Neural cell (in vitro differentiated cells): Measurements from ENCODE around the gene DPF3. TPM values are rescaled to one million over a fixed set of nuclear protein-coding genes. Genes with fewer than 3 reads are reported as not detected.
A peak's percentile ranks its signal among the peaks of the same experiment; 100 is the strongest.

Source experiments
- H2AFZ ChIP-seq: fragments of 200-600, 300-800 bp; sonication (generic), shearing (Covaris generic); 2 replicates; pipeline ENCODE4 v1.6.0; 2014; ENCODE audit warnings: low read depth, mild to moderate bottlenecking, antibody characterized with exemption, low read length, moderate library complexity
- H3F3A ChIP-seq: fragments of 200-600 bp; shearing (Covaris generic); 2 replicates; pipeline ENCODE4 v1.6.1; 2016; ENCODE audit warnings: mild to moderate bottlenecking, moderate library complexity, mixed read lengths, antibody characterized with exemption, low read length; ENCODE audit not compliant: insufficient read depth, poor library complexity, severe bottlenecking
- H3K27ac ChIP-seq: fragments of 200-600, 300-800 bp; sonication (generic), shearing (Covaris generic); 2 replicates; pipeline ENCODE4 v1.5.1; 2014; ENCODE audit warnings: mild to moderate bottlenecking, low read length, moderate library complexity
- H3K27me3 ChIP-seq: fragments of 300-800, 200-600 bp; sonication (generic), shearing (Covaris generic); 2 replicates; pipeline ENCODE4 v1.6.0; 2014; ENCODE audit warnings: mild to moderate bottlenecking, low read depth, low read length, moderate library complexity; ENCODE audit not compliant: insufficient read depth
- H3K36me3 ChIP-seq: fragments of 300-800, 200-600 bp; sonication (generic), shearing (Covaris generic); 2 replicates; pipeline ENCODE4 v1.5.1; 2014; ENCODE audit warnings: mild to moderate bottlenecking, antibody characterized with exemption, low read length, moderate library complexity; ENCODE audit not compliant: insufficient read depth
- H3K4me2 ChIP-seq: fragments of 300-800, 200-600 bp; sonication (generic), shearing (Covaris generic); 2 replicates; pipeline ENCODE4 v1.6.0; 2014; ENCODE audit warnings: mild to moderate bottlenecking, low read length
- H3K4me3 ChIP-seq: fragments of 300-800, 200-600 bp; sonication (generic), shearing (Covaris generic); 2 replicates; pipeline ENCODE4 v1.5.1; 2014; ENCODE audit warnings: mild to moderate bottlenecking, low read length, moderate library complexity
- H3K79me2 ChIP-seq: fragments of 200-600 bp; shearing (Covaris generic); replicated peaks from 2 replicates; pipeline ENCODE4 v1.6.0; 2014; ENCODE audit warnings: mild to moderate bottlenecking, low read length, moderate library complexity; ENCODE audit not compliant: insufficient read depth
- H3K9ac ChIP-seq: fragments of 300-800, 200-600 bp; sonication (generic), shearing (Covaris generic); 2 replicates; pipeline ENCODE4 v1.6.1; 2016; ENCODE audit warnings: mild to moderate bottlenecking, low read length, mixed read lengths
- H3K9me2 ChIP-seq: fragments of 200-600 bp; shearing (Covaris generic); 2 replicates; pipeline ENCODE4 v1.6.1; 2016; ENCODE audit warnings: mild to moderate bottlenecking, low read length, mixed read lengths; ENCODE audit not compliant: insufficient read depth
- H3K9me3 ChIP-seq: fragments of 200-600, 300-800 bp; sonication (generic), shearing (Covaris generic); 2 replicates; pipeline ENCODE4 v1.6.1; 2016; ENCODE audit warnings: mild to moderate bottlenecking, mixed run types, low read length, moderate library complexity, mixed read lengths
- H4K20me1 ChIP-seq: fragments of 200-600 bp; shearing (Covaris generic); 2 replicates; pipeline ENCODE4 v1.6.1; 2016; ENCODE audit warnings: mild to moderate bottlenecking, mixed run types; ENCODE audit not compliant: insufficient read depth
- CTCF ChIP-seq: fragments of 450-650 bp; IDR thresholded peaks from 2 replicates; pipeline ENCODE4 v1.5.1; 2014; ENCODE audit warnings: antibody characterized with exemption, mild to moderate bottlenecking, moderate library complexity; ENCODE audit not compliant: poor library complexity, severe bottlenecking
- EP300 ChIP-seq: fragments of 450-650 bp; conservative IDR thresholded peaks from 2 replicates; pipeline ENCODE4 v1.6.1; 2014; ENCODE audit warnings: antibody characterized with exemption, mild to moderate bottlenecking, moderate library complexity; ENCODE audit not compliant: poor library complexity, severe bottlenecking
- EZH2 ChIP-seq: fragments of 200-600, 300-800 bp; shearing (Covaris generic), sonication (generic); IDR thresholded peaks from 2 replicates; pipeline ENCODE4 v1.6.1; 2014; ENCODE audit warnings: antibody characterized with exemption, low read length, borderline replicate concordance, mild to moderate bottlenecking; ENCODE audit not compliant: insufficient read depth, poor library complexity, severe bottlenecking
- MXI1 ChIP-seq: fragments of 450-650 bp; conservative IDR thresholded peaks from 2 replicates; pipeline ENCODE4 v1.6.1; 2014; ENCODE audit warnings: antibody characterized with exemption, mild to moderate bottlenecking; ENCODE audit not compliant: poor library complexity, severe bottlenecking
- POLR2AphosphoS5 ChIP-seq: IDR thresholded peaks from 2 replicates; pipeline ENCODE4 v1.6.1; 2012
- RAD21 ChIP-seq: fragments of 450-650 bp; conservative IDR thresholded peaks from 2 replicates; pipeline ENCODE4 v1.6.1; 2014; ENCODE audit warnings: antibody characterized with exemption, mild to moderate bottlenecking, moderate library complexity
- SMC3 ChIP-seq: fragments of 450-650 bp; conservative IDR thresholded peaks from 2 replicates; pipeline ENCODE4 v1.6.1; 2014; ENCODE audit warnings: antibody characterized with exemption, mild to moderate bottlenecking, moderate library complexity; ENCODE audit not compliant: poor library complexity
- TAF1 ChIP-seq: IDR thresholded peaks from 2 replicates; pipeline ENCODE4 v1.6.1; 2012; ENCODE audit warnings: low read depth
- polyA plus RNA-seq: library from polyadenylated mRNA; depleted of rRNA; stranded (reverse); fragments of >200 nt; gene quantifications from 2 replicates; pipeline ENCODE4 v1.2.3, GENCODE V29; 2014
- TF ChIP-seq, protein P1 (sequence below): IDR thresholded peaks from 2 replicates; pipeline ENCODE4 v1.6.1; 2012; ENCODE audit warnings: borderline replicate concordance

DPF3 gene
- polyA plus RNA-seq, 1 donor from 2014 or later: 2.9 TPM

- Histone ChIP-seq H3K4me2 (no peak overlapping the region), H3K9me3 (no peaks in the 10 kb centered on the region)
These were observed 13.0 kb upstream of the DPF3 start for GRCh38 chr14:72906879-72907278.

DNA sequence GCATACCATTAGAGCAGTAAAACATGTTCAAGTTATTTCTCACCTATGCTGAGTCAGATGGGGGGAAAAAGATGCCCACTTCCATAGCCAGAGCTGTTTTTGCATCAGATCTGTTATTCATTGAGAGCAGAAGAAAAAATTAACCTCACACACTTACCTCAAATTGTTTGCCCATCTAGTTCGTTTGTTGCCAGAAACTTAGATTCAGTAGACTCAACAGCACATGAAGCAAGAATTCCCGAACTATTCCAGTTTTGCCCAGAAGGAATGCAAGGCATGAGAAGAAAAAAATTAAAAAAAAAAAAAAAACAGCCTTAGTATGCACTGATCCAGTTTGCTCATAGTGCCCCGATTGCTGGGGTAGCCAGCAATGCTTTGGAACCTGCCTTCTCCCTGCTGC, 12.4 kb upstream of the DPF3 start:
- H3F3A ChIP-seq: no peaks in the 10 kb centered on the region
- H3K4me3 ChIP-seq: no peak overlapping the region
- no peaks in the 10 kb centered on the region for H3K27me3 ChIP-seq
- no peak overlapping the region for H3K4me2 ChIP-seq
- TF ChIP-seq CTCF (no peak), EP300 (no peak), SMC3 (no peak), POLR2AphosphoS5 (no peak), MXI1 (no peak), TAF1 (no peak), RAD21 (no peak), EZH2 (no peak)
- TF ChIP-seq, protein P1, sequence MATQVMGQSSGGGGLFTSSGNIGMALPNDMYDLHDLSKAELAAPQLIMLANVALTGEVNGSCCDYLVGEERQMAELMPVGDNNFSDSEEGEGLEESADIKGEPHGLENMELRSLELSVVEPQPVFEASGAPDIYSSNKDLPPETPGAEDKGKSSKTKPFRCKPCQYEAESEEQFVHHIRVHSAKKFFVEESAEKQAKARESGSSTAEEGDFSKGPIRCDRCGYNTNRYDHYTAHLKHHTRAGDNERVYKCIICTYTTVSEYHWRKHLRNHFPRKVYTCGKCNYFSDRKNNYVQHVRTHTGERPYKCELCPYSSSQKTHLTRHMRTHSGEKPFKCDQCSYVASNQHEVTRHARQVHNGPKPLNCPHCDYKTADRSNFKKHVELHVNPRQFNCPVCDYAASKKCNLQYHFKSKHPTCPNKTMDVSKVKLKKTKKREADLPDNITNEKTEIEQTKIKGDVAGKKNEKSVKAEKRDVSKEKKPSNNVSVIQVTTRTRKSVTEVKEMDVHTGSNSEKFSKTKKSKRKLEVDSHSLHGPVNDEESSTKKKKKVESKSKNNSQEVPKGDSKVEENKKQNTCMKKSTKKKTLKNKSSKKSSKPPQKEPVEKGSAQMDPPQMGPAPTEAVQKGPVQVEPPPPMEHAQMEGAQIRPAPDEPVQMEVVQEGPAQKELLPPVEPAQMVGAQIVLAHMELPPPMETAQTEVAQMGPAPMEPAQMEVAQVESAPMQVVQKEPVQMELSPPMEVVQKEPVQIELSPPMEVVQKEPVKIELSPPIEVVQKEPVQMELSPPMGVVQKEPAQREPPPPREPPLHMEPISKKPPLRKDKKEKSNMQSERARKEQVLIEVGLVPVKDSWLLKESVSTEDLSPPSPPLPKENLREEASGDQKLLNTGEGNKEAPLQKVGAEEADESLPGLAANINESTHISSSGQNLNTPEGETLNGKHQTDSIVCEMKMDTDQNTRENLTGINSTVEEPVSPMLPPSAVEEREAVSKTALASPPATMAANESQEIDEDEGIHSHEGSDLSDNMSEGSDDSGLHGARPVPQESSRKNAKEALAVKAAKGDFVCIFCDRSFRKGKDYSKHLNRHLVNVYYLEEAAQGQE: no peak
- no peaks in the 10 kb centered on the region for H3K36me3 ChIP-seq
- no peaks in the 10 kb centered on the region for H3K9me2 ChIP-seq
- no peak overlapping the region for H3K9ac ChIP-seq
- H3K9me3 ChIP-seq: no peaks in the 10 kb centered on the region
- no peaks in the 10 kb centered on the region for H4K20me1 ChIP-seq
- no peaks in the 10 kb centered on the region for H3K79me2 ChIP-seq
- H3K27ac ChIP-seq: no peak overlapping the region
- no peak overlapping the region for H2AFZ ChIP-seq

More at GRCh38 chr14:72906879-72907278, 13.0 kb upstream of the DPF3 start:
- Histone ChIP-seq H3K79me2 (no peaks in the 10 kb centered on the region), H4K20me1 (no peaks in the 10 kb centered on the region), H3F3A (no peaks in the 10 kb centered on the region), H3K27me3 (no peaks in the 10 kb centered on the region), H2AFZ (no peak overlapping the region), H3K36me3 (no peaks in the 10 kb centered on the region), H3K9ac (no peak overlapping the region), H3K4me3 (no peak overlapping the region), H3K9me2 (no peaks in the 10 kb centered on the region), H3K27ac (peak overlapping the region; percentile 21)
- no peak for TF ChIP-seq SMC3
- no peak for TF ChIP-seq POLR2AphosphoS5
- TF ChIP-seq RAD21: no peak
- TF ChIP-seq EP300: no peak
- no peak for TF ChIP-seq MXI1
- no peak for TF ChIP-seq EZH2
- TF ChIP-seq, protein P1: no peak
- TF ChIP-seq TAF1: no peak
- no peak for TF ChIP-seq CTCF
